GM23338 (cell line): ENCODE measurements around the gene LRRC8E. TPM values are rescaled to one million over a fixed set of nuclear protein-coding genes. Genes with fewer than 3 reads are reported as not detected.

ENCODE experiments used
- ATAC-seq: fragments of 200-7000 bp; cut with Tn5 transposase; 3 replicates; pipeline ENCODE4 v1.9.1; 2020
- DNase-seq: peaks from one replicate; pipeline ENCODE4 v3.0.0-alpha.2; 2015; ENCODE audit warnings: low spot score
- H2AFZ ChIP-seq: fragments of 200-600 bp; sonication (generic); 2 replicates; pipeline ENCODE4 v1.8.0; 2016; ENCODE audit warnings: antibody characterized with exemption, mild to moderate bottlenecking, moderate library complexity
- H3F3A ChIP-seq: fragments of 200-600 bp; sonication (generic); replicated peaks from 2 replicates; pipeline ENCODE4 v1.8.0; 2017; ENCODE audit warnings: antibody characterized with exemption, mixed run types, low read depth
- H3K27ac ChIP-seq: fragments of 200-600 bp; sonication (generic); 2 replicates; pipeline ENCODE4 v1.6.1; 2016; ENCODE audit warnings: low read depth
- H3K27me3 ChIP-seq: fragments of 200-600 bp; sonication (generic); 2 replicates; pipeline ENCODE4 v1.8.0; 2016; ENCODE audit warnings: mild to moderate bottlenecking, mixed run types, moderate library complexity; ENCODE audit not compliant: insufficient read depth
- H3K36me3 ChIP-seq: fragments of 200-600 bp; sonication (generic); 2 replicates; pipeline ENCODE4 v1.8.0; 2016; ENCODE audit warnings: mild to moderate bottlenecking; ENCODE audit not compliant: insufficient read depth
- H3K4me1 ChIP-seq: fragments of 200-600 bp; sonication (generic); 2 replicates; pipeline ENCODE4 v1.8.0; 2016; ENCODE audit warnings: mild to moderate bottlenecking, moderate library complexity; ENCODE audit not compliant: insufficient read depth
- H3K4me2 ChIP-seq: fragments of 200-600 bp; sonication (generic); 2 replicates; pipeline ENCODE4 v1.7.1; 2017; ENCODE audit warnings: mixed run types
- H3K4me3 ChIP-seq: fragments of 200-600 bp; sonication (generic); 2 replicates; pipeline ENCODE4 v1.6.1; 2016; ENCODE audit warnings: mixed run types
- H3K79me2 ChIP-seq: fragments of 200-600 bp; sonication (generic); replicated peaks from 2 replicates; pipeline ENCODE4 v1.8.0; 2017; ENCODE audit warnings: mild to moderate bottlenecking; ENCODE audit not compliant: insufficient read depth
- H3K9me2 ChIP-seq: fragments of 200-600 bp; sonication (generic); 2 replicates; pipeline ENCODE4 v1.8.0; 2017; ENCODE audit not compliant: insufficient read depth
- H4K20me1 ChIP-seq: fragments of 200-600 bp; sonication (generic); replicated peaks from 2 replicates; pipeline ENCODE4 v1.8.0; 2017; ENCODE audit warnings: mild to moderate bottlenecking; ENCODE audit not compliant: insufficient read depth
- H3K27ac Mint-ChIP-seq: 2 replicates; pipeline ENCODE4 v1.8.0; 2020; ENCODE audit warnings: inconsistent platforms, mild to moderate bottlenecking, moderate library complexity, mixed read lengths
- H3K27me3 Mint-ChIP-seq: 3 replicates; pipeline ENCODE4 v1.8.0; 2022; ENCODE audit warnings: low read depth, mild to moderate bottlenecking, moderate library complexity, mixed read lengths, inconsistent platforms; ENCODE audit not compliant: insufficient read depth, poor library complexity
- H3K36me3 Mint-ChIP-seq: 3 replicates; pipeline ENCODE4 v1.8.0; 2021; ENCODE audit warnings: low read depth, mild to moderate bottlenecking, inconsistent platforms, moderate library complexity, mixed read lengths
- H3K4me1 Mint-ChIP-seq: 3 replicates; pipeline ENCODE4 v1.8.0; 2020; ENCODE audit warnings: mild to moderate bottlenecking, inconsistent platforms, mixed read lengths
- H3K4me3 Mint-ChIP-seq: 3 replicates; pipeline ENCODE4 v1.8.0; 2021; ENCODE audit warnings: moderate library complexity, mild to moderate bottlenecking, inconsistent platforms, mixed read lengths
- H3K9me3 Mint-ChIP-seq: 3 replicates; pipeline ENCODE4 v1.8.0; 2020; ENCODE audit warnings: moderate library complexity, mild to moderate bottlenecking, inconsistent platforms, mixed read lengths
- CREB1 ChIP-seq: fragments of 250-450 bp; sonication (Bioruptor Pico); IDR thresholded peaks from 2 replicates; pipeline ENCODE4 v1.5.0; 2020; ENCODE audit warnings: low read depth, mild to moderate bottlenecking, moderate library complexity
- ETS1 ChIP-seq: IDR thresholded peaks from 2 replicates; pipeline ENCODE4 v1.6.1; 2016; ENCODE audit warnings: antibody characterized with exemption
- EZH2 ChIP-seq: fragments of 200-600 bp; sonication (generic); IDR thresholded peaks from one replicate; pipeline ENCODE4 v1.8.0; 2017; ENCODE audit warnings: antibody characterized with exemption, mild to moderate bottlenecking, low read depth; ENCODE audit not compliant: unreplicated experiment
- EZH2phosphoT487 ChIP-seq: fragments of 200-600 bp; sonication (generic); IDR thresholded peaks from one replicate; pipeline ENCODE4 v1.8.1; 2018; ENCODE audit warnings: antibody characterized with exemption; ENCODE audit not compliant: unreplicated experiment
- JUNB ChIP-seq: IDR thresholded peaks from one replicate; pipeline ENCODE4 v1.6.1; 2016; ENCODE audit warnings: antibody characterized with exemption; ENCODE audit not compliant: unreplicated experiment
- NANOG ChIP-seq: IDR thresholded peaks from 2 replicates; pipeline ENCODE4 v1.6.1; 2016; ENCODE audit warnings: antibody characterized with exemption, borderline replicate concordance
- POLR2AphosphoS5 ChIP-seq: IDR thresholded peaks from 2 replicates; pipeline ENCODE4 v1.6.1; 2016; ENCODE audit warnings: antibody characterized with exemption, low read depth
- STAT1 ChIP-seq: IDR thresholded peaks from one replicate; pipeline ENCODE4 v1.6.1; 2016; ENCODE audit warnings: antibody characterized with exemption; ENCODE audit not compliant: unreplicated experiment
- ZNF114 ChIP-seq: fragments of 250-450 bp; sonication (Bioruptor Pico); IDR thresholded peaks from 2 replicates; pipeline ENCODE4 v1.5.0; 2020; ENCODE audit warnings: mild to moderate bottlenecking, moderate library complexity
- ZNF331 ChIP-seq: fragments of 250-450 bp; sonication (Bioruptor Pico); IDR thresholded peaks from 2 replicates; pipeline ENCODE4 v1.5.0; 2020; ENCODE audit warnings: low read depth, mild to moderate bottlenecking, moderate library complexity
- polyA plus RNA-seq: library from polyadenylated mRNA; unstranded; fragments of >200 nt; fragmentation: Nextera tagmentation; extraction: Ambion mirVana; gene quantifications from 2 replicates; pipeline ENCODE4 v1.2.1, GENCODE V29; 2016
- total RNA-seq: library from RNA; depleted of rRNA; stranded (reverse); fragments of >200 nt; shearing (Covaris generic); gene quantifications from 2 replicates; pipeline ENCODE4 v1.2.3, GENCODE V29; 2014
- TF ChIP-seq, protein P1 (sequence below), 2 experiments: fragments of 200-600 bp in 1 of 2; sonication (generic) in 1 of 2; conservative IDR thresholded peaks; 2 replicates each; pipeline versions ENCODE4 v1.5.1 to v1.6.1; 2016 to 2017; ENCODE audit warnings: antibody characterized with exemption in 2 of 2, low read depth in 2 of 2, mild to moderate bottlenecking in 2 of 2, moderate library complexity in 1 of 2
- TF ChIP-seq, protein P2 (sequence below): IDR thresholded peaks from one replicate; pipeline ENCODE4 v1.6.1; 2018; ENCODE audit warnings: antibody characterized with exemption; ENCODE audit not compliant: unreplicated experiment
- TF ChIP-seq, protein P3 (sequence below): fragments of 250-450 bp; sonication (Bioruptor Pico); IDR thresholded peaks from 2 replicates; pipeline ENCODE4 v1.5.0; 2020; ENCODE audit warnings: mild to moderate bottlenecking, moderate library complexity

Gene LRRC8E
- total and polyA plus RNA-seq, 2 experiments from 2014 or later, result 0.29 to 4.8 TPM

DNA sequence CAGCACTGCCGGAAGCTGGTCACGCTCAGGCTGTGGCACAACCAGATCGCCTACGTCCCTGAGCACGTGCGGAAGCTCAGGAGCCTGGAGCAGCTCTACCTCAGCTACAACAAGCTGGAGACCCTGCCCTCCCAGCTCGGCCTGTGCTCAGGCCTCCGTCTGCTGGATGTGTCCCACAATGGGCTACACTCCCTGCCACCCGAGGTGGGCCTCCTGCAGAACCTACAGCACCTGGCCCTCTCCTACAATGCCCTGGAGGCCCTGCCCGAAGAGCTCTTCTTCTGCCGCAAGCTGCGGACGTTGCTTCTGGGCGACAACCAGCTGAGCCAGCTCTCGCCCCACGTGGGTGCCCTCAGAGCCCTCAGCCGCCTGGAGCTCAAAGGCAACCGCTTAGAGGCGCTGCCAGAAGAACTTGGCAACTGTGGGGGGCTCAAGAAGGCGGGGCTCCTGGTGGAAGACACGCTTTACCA, 12.1 kb downstream of the LRRC8E start:
- no peak overlapping the region for H3K4me3 Mint-ChIP-seq
- Histone ChIP-seq H3K27ac (no peak overlapping the region), H3K4me1 (peaks cover 11% of the 10 kb centered on the region), H3K36me3 (no peaks in the 10 kb centered on the region), H3K9me2 (no peaks in the 10 kb centered on the region), H3K4me3 (no peak overlapping the region), H3K79me2 (peaks cover 11% of the 10 kb centered on the region), H3K27me3 (no peaks in the 10 kb centered on the region), H4K20me1 (no peaks in the 10 kb centered on the region; the same call in 1 of the 2 replicates), H3F3A (peaks cover 8% of the 10 kb centered on the region; the same call in 1 of the 2 replicates), H2AFZ (no peak overlapping the region), H3K4me2 (no peak overlapping the region)
- peaks cover 6% of the 10 kb centered on the region; the same call in 1 of the 3 replicates for H3K9me3 Mint-ChIP-seq
- TF ChIP-seq EZH2 (no peak), ZNF331 (CRISPR knock-in tag) (no peak), EZH2phosphoT487 (no peak), NANOG (no peak), STAT1 (no peak), JUNB (no peak), ZNF114 (no peak), CREB1 (CRISPR knock-in tag) (no peak), ETS1 (no peak), POLR2AphosphoS5 (no peak)
- TF ChIP-seq, protein P1, sequence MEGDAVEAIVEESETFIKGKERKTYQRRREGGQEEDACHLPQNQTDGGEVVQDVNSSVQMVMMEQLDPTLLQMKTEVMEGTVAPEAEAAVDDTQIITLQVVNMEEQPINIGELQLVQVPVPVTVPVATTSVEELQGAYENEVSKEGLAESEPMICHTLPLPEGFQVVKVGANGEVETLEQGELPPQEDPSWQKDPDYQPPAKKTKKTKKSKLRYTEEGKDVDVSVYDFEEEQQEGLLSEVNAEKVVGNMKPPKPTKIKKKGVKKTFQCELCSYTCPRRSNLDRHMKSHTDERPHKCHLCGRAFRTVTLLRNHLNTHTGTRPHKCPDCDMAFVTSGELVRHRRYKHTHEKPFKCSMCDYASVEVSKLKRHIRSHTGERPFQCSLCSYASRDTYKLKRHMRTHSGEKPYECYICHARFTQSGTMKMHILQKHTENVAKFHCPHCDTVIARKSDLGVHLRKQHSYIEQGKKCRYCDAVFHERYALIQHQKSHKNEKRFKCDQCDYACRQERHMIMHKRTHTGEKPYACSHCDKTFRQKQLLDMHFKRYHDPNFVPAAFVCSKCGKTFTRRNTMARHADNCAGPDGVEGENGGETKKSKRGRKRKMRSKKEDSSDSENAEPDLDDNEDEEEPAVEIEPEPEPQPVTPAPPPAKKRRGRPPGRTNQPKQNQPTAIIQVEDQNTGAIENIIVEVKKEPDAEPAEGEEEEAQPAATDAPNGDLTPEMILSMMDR (conservative IDR thresholded peaks at IDR 0.05; ENCODE audit: low read depth in 2 of 2), result no peak
- TF ChIP-seq, protein P2, sequence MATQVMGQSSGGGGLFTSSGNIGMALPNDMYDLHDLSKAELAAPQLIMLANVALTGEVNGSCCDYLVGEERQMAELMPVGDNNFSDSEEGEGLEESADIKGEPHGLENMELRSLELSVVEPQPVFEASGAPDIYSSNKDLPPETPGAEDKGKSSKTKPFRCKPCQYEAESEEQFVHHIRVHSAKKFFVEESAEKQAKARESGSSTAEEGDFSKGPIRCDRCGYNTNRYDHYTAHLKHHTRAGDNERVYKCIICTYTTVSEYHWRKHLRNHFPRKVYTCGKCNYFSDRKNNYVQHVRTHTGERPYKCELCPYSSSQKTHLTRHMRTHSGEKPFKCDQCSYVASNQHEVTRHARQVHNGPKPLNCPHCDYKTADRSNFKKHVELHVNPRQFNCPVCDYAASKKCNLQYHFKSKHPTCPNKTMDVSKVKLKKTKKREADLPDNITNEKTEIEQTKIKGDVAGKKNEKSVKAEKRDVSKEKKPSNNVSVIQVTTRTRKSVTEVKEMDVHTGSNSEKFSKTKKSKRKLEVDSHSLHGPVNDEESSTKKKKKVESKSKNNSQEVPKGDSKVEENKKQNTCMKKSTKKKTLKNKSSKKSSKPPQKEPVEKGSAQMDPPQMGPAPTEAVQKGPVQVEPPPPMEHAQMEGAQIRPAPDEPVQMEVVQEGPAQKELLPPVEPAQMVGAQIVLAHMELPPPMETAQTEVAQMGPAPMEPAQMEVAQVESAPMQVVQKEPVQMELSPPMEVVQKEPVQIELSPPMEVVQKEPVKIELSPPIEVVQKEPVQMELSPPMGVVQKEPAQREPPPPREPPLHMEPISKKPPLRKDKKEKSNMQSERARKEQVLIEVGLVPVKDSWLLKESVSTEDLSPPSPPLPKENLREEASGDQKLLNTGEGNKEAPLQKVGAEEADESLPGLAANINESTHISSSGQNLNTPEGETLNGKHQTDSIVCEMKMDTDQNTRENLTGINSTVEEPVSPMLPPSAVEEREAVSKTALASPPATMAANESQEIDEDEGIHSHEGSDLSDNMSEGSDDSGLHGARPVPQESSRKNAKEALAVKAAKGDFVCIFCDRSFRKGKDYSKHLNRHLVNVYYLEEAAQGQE, result no peak
- TF ChIP-seq, protein P3, sequence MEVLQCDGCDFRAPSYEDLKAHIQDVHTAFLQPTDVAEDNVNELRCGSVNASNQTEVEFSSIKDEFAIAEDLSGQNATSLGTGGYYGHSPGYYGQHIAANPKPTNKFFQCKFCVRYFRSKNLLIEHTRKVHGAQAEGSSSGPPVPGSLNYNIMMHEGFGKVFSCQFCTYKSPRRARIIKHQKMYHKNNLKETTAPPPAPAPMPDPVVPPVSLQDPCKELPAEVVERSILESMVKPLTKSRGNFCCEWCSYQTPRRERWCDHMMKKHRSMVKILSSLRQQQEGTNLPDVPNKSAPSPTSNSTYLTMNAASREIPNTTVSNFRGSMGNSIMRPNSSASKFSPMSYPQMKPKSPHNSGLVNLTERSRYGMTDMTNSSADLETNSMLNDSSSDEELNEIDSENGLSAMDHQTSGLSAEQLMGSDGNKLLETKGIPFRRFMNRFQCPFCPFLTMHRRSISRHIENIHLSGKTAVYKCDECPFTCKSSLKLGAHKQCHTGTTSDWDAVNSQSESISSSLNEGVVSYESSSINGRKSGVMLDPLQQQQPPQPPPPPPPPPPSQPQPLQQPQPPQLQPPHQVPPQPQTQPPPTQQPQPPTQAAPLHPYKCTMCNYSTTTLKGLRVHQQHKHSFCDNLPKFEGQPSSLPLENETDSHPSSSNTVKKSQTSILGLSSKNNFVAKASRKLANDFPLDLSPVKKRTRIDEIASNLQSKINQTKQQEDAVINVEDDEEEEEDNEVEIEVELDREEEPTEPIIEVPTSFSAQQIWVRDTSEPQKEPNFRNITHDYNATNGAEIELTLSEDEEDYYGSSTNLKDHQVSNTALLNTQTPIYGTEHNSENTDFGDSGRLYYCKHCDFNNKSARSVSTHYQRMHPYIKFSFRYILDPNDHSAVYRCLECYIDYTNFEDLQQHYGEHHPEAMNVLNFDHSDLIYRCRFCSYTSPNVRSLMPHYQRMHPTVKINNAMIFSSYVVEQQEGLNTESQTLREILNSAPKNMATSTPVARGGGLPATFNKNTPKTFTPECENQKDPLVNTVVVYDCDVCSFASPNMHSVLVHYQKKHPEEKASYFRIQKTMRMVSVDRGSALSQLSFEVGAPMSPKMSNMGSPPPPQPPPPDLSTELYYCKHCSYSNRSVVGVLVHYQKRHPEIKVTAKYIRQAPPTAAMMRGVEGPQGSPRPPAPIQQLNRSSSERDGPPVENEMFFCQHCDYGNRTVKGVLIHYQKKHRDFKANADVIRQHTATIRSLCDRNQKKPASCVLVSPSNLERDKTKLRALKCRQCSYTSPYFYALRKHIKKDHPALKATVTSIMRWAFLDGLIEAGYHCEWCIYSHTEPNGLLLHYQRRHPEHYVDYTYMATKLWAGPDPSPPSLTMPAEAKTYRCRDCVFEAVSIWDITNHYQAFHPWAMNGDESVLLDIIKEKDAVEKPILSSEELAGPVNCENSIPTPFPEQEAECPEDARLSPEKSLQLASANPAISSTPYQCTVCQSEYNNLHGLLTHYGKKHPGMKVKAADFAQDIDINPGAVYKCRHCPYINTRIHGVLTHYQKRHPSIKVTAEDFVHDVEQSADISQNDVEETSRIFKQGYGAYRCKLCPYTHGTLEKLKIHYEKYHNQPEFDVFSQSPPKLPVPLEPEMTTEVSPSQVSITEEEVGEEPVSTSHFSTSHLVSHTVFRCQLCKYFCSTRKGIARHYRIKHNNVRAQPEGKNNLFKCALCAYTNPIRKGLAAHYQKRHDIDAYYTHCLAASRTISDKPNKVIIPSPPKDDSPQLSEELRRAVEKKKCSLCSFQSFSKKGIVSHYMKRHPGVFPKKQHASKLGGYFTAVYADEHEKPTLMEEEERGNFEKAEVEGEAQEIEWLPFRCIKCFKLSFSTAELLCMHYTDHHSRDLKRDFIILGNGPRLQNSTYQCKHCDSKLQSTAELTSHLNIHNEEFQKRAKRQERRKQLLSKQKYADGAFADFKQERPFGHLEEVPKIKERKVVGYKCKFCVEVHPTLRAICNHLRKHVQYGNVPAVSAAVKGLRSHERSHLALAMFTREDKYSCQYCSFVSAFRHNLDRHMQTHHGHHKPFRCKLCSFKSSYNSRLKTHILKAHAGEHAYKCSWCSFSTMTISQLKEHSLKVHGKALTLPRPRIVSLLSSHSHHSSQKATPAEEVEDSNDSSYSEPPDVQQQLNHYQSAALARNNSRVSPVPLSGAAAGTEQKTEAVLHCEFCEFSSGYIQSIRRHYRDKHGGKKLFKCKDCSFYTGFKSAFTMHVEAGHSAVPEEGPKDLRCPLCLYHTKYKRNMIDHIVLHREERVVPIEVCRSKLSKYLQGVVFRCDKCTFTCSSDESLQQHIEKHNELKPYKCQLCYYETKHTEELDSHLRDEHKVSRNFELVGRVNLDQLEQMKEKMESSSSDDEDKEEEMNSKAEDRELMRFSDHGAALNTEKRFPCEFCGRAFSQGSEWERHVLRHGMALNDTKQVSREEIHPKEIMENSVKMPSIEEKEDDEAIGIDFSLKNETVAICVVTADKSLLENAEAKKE (CRISPR knock-in tag), result no peak
- H3K27ac Mint-ChIP-seq, result no peak overlapping the region
- H3K36me3 Mint-ChIP-seq, result peaks cover 17% of the 10 kb centered on the region; the same call in 2 of the 3 replicates
- no peak for ATAC-seq
- H3K27me3 Mint-ChIP-seq, result peaks cover 24% of the 10 kb centered on the region
- peaks cover 15% of the 10 kb centered on the region for H3K4me1 Mint-ChIP-seq
- no peak for DNase-seq
